NOMO-1 (cell line): Measurements from ENCODE around the gene PLS1.
"Not testable (repeated sequence)": the region's sequence is repeated elsewhere in the genome, so short reads cannot be mapped to it uniquely, and the experiment has no call there.

Source experiments
- DNase-seq, 2 experiments: peaks; one replicate each; lab custom pipeline; 2025; ENCODE audit not compliant: unreplicated experiment in 2 of 2; lab: John Stamatoyannopoulos, UW

The PLS1 gene

DNA sequence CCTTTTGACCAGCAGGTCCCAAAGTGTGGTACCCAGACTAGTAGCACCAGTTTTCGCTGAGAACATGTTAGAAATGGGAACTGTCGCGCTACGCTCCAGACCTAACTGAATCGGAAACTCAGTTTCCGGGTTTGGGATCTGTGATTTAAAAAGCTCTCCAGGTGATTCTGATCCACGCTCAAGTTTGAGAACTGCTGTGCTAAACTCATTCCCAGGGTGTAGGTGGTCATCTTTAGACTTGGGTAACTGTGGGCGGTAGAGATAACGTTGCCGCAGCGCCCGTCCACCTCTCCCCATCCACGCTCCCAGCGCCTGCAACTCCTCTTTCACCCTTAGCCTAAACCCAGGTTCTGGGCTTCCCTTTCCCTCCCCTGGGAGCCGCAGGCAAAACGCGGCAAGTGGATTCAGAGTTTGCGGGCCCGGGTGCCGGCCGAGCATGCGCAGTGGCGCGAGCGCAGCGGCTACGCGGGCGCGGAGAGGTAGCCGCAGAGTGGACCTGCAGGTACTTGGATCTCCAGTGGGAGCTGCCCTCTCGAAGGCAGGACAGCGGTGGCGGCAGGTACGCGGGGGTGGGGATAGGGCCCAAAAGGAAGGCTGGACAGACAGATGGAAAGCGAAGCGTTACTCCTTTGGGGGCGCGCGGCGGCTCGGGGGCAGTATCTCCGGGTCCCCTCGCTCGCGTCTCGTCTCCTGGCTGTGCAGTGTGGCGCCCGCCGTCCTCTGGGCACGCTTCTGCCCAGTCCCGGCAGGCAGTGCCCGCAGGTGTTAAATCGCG lies at the start of gene PLS1:
Gene PLS1, plus strand, starts transcription at position 443 of the 775 bp plus-strand sequence. CDS start 67,845 bp downstream, outside the sequence.
- DNase-seq, result peak; percentile 88 to 97

GRCh38 chr3:142549986-142550385 lies 46.2 kb upstream of the PLS1 start:
- DNase-seq, result no peak

DNA sequence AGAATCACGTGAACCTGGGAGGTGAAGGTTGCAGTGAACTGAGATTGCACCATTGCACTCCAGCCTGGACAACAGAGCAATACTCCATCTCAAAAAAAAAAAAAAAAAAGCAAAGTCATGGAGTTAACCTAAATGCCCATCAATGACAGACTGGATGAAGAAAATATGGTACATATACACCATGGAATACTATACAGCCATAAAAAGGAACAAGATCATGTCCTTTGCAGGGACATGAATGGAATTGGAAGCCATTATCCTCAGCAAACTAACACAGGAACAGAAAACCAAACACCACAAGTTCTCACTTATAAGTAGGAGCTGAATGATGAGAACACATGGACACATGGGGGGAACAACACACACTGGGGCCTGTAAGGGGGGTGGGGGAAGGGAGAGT lies 43.6 kb upstream of the PLS1 start:
- DNase-seq, result not testable (repeated sequence)

- no peak for DNase-seq
Measured at GRCh38 chr3:142553741-142554140, 42.5 kb upstream of the PLS1 start.

GRCh38 chr3:142560118-142560517 lies 36.1 kb upstream of the PLS1 start:
- no peak for DNase-seq

DNA sequence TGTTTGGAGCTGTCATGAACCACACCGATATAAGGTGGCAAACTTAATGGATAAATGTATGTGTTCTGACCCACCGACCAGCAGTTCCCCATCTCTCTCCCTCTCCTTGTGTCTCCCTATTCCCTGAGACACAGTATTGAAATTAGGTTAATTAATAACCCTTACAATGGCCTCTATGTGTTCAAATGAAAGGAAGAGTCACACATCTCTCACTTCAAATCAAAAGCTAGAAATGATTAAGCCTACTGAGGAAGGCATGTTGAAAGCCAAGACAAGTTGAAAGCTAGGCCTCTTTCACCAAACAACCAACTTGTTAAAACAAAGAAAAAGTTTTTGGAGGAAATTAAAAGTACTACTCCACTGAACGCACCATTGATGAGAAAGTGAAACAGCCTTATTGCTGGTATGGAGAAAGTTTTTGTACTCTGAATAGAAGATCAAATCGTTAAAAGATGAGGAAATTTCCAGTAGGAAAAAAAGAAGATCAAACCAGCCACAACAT lies 32.6 kb upstream of the PLS1 start:
- no peak for DNase-seq

DNA sequence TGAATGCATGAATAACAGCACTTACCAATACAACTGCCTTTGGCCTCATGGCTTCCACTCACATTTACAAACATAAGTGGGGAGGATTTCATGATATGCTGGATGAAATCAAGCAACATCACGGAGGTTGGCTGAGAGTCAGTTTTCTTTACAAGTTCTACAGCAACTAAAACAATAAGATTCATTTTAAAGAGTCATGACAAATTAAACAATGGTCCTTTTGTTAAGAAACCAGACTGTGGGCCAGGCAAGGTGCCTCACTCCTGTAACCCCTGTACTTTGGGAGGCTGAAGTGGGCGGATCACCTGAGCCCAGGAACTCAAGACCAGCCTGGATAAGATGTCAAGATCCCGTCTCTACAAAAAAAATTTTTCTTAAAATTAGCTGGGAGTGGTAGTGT lies 30.1 kb upstream of the PLS1 start:
- no peak for DNase-seq

DNA sequence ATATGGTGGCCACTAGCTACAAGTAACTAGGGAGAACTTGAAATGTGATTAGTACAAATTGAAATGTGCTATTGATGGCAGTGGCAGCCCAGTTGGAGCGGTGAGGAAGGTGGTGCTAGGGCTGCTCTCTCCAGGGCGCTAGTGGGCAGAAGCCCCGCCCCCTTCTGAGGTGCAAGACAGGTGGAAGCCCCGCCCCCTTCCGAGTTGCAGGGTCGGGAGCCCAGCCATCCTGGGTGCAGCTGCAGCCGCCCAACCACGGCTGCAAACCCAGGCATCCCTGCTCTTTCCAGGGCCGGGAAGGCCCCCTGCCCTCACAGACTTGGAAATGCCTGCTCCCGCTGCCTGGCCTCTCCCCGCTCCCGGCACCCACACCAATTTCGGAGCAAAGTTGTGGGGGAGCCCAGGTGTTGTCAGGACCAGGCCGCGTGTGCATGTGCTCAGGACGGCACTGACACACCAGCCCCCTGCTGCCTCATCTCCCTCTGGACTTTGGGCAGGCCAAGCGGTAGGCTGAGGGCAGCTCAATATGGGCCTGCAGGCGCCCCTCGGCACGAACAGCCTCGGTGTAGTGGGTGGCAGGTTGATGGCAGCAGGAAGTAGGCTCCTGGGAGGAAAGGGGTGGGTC lies 27.7 kb upstream of the PLS1 start:
- no peak for DNase-seq

GRCh38 chr3:142569422-142569821 lies 26.8 kb upstream of the PLS1 start:
- not testable (repeated sequence) for DNase-seq

GRCh38 chr3:142574223-142574622 lies 22.0 kb upstream of the PLS1 start:
- not testable (repeated sequence) for DNase-seq

DNA sequence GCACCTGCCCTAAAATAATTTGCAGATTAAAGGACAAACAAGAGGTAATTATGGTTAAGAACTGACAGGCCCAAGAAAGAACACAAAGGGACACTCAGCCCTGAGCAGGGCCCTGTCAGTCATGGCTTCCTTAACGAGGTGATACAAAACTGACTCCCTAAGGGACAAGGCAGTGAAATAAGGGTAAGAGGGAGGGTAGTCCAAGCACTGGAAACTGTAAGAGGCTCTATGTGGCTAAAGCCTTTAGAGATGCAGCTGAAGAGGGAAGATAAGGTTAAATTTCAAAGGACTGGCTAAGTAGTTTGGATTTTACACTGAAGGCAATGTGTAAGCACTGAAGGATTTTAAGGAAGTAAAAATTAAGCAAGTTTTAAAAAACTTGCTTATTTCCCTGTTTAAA lies 21.5 kb upstream of the PLS1 start:
- DNase-seq, result peak in 1 of 2 experiments; percentile 52

GRCh38 chr3:142576792-142577191 lies 19.4 kb upstream of the PLS1 start:
- no peak for DNase-seq

DNA sequence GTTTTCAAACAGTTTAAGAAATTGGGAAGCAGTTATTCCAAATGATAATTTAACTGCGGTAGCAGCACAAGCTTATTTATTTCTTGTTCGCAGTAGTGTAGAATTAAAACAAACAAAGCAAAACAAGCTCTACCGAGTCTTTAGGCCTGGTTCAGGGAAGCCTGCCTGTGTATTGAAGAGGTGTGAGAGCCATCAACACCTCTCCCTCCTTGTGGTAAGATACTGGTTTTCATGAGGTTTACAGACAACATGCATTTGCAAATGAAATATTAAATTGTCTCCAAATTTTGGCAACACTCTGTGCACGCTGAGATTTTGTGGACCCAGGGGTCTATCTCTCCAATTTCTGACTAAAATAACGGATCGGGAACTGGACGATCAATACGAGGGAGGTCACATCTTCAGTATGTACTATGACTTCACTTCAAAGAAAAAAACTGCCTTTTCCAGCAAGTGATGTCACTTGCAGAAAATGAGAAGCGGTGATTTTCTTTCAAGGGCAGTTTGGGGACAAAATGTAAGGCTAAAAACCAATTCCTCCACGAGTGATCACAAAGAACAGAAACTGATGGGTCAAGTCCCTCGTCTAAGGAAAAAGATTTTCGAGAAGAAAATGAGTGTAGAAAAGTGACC lies 18.4 kb upstream of the PLS1 start:
- DNase-seq, result no peak

GRCh38 chr3:142578329-142579223 lies 17.6 kb upstream of the PLS1 start, which contains the start of gene ATR:
TSS of gene ATR (minus strand) at chr3:142578733. CDS start at chr3:142578704, 29 bp downstream.
- DNase-seq, result peak; percentile 99 to 100

GRCh38 chr3:142580061-142580423 lies 16.2 kb upstream of the PLS1 start:
- DNase-seq, result no peak

GRCh38 chr3:142581070-142581469 lies 15.1 kb upstream of the PLS1 start:
- DNase-seq, result not testable (repeated sequence)

DNA sequence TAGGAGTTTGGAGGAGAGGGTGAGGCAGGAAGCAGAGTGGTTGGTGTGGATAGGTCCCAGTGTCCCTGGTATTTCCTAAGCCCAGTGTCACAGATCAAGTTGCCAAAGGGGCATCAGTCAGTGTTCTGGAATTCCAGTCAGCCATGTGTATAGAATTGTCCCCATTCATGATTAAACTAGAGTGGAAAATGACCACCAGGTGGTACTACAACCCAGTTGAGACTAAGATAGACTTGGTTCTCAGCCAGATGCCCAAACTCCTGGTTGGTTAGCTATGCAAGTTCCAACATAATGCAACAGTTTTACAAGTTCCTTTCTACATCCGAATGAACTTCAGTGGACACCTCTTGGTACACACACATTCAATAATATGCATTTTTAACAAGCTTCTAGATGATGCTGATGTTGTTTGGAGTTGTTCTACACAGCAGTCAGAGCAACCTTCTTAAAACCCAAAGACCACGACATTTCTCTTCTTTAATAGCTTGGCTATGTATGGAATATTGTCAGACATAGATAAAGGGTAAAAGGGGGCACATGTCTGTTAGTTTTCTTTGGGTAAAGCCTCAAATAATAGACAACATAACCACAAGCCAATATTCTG lies 9.3 kb upstream of the PLS1 start:
- peak; percentile 26 to 27 for DNase-seq

DNA sequence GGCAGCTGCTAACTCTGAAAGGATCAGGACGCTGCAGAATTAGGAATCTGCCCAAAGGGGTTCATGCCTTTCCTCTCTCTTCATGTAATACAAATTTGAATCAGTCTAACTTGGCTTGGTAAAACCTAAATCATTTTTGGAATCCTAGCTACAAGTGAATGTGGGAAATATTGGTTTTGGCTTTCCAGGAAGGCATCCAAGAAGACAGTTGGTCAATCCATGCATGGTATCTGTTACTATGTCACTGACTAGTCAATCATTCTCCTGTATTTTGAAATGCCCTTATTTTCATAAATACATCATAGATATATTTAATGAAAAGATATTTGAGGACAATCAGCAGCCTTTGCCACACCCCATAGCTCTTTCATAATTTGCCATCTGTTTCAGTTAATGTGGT lies 7.5 kb upstream of the PLS1 start:
- no peak for DNase-seq

DNA sequence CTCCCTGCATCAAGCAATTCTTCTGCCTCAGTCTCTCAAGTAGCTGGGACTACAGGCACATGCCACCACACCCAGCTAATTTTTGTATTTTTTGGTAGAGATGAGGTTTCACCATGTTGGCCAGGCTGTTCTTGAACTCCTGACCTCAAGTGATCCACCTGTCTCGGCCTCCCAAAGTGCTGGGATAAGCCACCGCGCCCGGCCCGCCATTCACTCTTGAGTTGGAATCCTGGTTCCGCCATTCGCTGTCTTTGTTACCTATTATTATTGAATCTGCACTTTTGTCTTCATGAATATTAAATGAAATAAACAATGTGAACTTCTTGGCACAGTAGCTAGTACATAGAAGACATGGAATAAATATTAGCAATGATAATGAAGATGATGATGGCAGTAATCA lies 3.9 kb upstream of the PLS1 start:
- DNase-seq, result not testable (repeated sequence)

- no peak for DNase-seq
Measured at GRCh38 chr3:142595141-142595540, 1.1 kb upstream of the PLS1 start.
